PC-9 (cell line): ENCODE data around the gene LMAN1.

ENCODE experiments used
- EZH2 ChIP-seq: fragments of 200-600 bp; sonication (generic); IDR thresholded peaks from 2 replicates; pipeline ENCODE4 v1.8.0; 2017; ENCODE audit warnings: antibody characterized with exemption, low read depth
- TF ChIP-seq, protein P1 (sequence below): fragments of 200-600 bp; sonication (generic); conservative IDR thresholded peaks from 2 replicates; pipeline ENCODE4 v1.6.1; 2017; ENCODE audit warnings: mixed run types, antibody characterized with exemption, mild to moderate bottlenecking, moderate library complexity

DNA sequence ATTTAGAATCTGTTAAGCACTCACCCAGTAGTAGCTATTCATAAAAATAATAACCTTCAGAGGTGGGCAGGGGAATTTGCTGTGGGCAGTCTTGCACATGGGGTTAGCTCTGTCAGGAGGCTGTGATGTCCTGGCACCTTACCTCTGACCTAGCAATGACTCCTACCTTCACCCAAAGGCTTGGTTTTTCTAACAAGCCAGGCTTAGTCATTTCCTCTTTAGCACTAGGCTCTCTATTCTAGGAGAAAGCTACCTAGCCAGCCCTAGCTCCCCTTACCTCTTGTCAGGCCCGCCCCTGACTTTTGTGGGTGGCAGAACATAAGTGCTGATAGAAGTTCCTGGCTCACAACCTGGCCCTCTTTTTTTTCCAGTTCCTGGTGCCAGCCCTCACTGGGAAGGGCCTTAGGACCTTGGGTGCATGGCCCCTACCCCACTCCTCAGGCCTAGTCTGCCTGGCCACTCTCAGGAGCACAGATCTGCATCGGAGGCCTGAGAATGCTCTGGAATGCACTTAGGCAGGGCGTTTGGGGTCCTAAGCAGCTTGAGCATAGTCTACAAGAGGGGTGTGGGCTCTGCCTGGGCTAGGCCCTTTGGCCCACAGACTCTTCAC lies 58.3 kb downstream of the LMAN1 start:
- TF ChIP-seq, protein P1, sequence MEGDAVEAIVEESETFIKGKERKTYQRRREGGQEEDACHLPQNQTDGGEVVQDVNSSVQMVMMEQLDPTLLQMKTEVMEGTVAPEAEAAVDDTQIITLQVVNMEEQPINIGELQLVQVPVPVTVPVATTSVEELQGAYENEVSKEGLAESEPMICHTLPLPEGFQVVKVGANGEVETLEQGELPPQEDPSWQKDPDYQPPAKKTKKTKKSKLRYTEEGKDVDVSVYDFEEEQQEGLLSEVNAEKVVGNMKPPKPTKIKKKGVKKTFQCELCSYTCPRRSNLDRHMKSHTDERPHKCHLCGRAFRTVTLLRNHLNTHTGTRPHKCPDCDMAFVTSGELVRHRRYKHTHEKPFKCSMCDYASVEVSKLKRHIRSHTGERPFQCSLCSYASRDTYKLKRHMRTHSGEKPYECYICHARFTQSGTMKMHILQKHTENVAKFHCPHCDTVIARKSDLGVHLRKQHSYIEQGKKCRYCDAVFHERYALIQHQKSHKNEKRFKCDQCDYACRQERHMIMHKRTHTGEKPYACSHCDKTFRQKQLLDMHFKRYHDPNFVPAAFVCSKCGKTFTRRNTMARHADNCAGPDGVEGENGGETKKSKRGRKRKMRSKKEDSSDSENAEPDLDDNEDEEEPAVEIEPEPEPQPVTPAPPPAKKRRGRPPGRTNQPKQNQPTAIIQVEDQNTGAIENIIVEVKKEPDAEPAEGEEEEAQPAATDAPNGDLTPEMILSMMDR = no peak
- no peak for TF ChIP-seq EZH2
